SK-N-MC (cell line): Measurements from ENCODE around the gene PXT1.
"Not testable (repeated sequence)": the region's sequence is repeated elsewhere in the genome, so short reads cannot be mapped to it uniquely, and the experiment has no call there.

Source experiments
- DNase-seq: peaks from one replicate; pipeline ENCODE4 v3.0.0-alpha.2; 2011; ENCODE audit warnings: low read depth, low spot score
- H3K27ac ChIP-seq: fragments of 200-600 bp; sonication (generic); 2 replicates; pipeline ENCODE4 v1.5.1; 2016; ENCODE audit warnings: mixed run types
- H3K36me3 ChIP-seq: fragments of 200-600 bp; sonication (generic); 2 replicates; pipeline ENCODE4 v1.6.1; 2017; ENCODE audit warnings: antibody characterized with exemption, low read length, mixed read lengths; ENCODE audit not compliant: insufficient read depth
- H3K4me3 ChIP-seq: fragments of 200-600 bp; sonication (generic); 2 replicates; pipeline ENCODE4 v1.5.1; 2016
- H3K9ac ChIP-seq: fragments of 200-600 bp; sonication (generic); 2 replicates; pipeline ENCODE4 v1.8.0; 2017; ENCODE audit warnings: mixed run types, mixed read lengths; ENCODE audit not compliant: insufficient read length
- H3K9me3 ChIP-seq: fragments of 200-600 bp; sonication (generic); 2 replicates; pipeline ENCODE4 v1.6.1; 2017; ENCODE audit warnings: low read depth, mild to moderate bottlenecking, antibody characterized with exemption, low read length, moderate library complexity, mixed read lengths
- EZH2 ChIP-seq: fragments of 200-600 bp; sonication (generic); IDR thresholded peaks from one replicate; pipeline ENCODE4 v1.6.1; 2017; ENCODE audit warnings: antibody characterized with exemption
- FOXP2 ChIP-seq: optimal IDR thresholded peaks from 2 replicates; pipeline ENCODE3; 2011; ENCODE audit warnings: mild to moderate bottlenecking, moderate library complexity; ENCODE audit not compliant: insufficient read depth; ENCODE audit errors: extremely low read length, control extremely low read depth
- POLR2AphosphoS5 ChIP-seq: IDR thresholded peaks from 2 replicates; pipeline ENCODE4 v1.6.1; 2012; ENCODE audit warnings: mild to moderate bottlenecking, low read depth, low read length, borderline replicate concordance

PXT1 gene

GRCh38 chr6:36370638-36371037 is 72.0 kb downstream of the PXT1 start:
- no peak for TF ChIP-seq POLR2AphosphoS5
- no peak for TF ChIP-seq EZH2
- no peak for TF ChIP-seq FOXP2
- no peak overlapping the region for H3K27ac ChIP-seq
- no peaks in the 10 kb centered on the region for H3K36me3 ChIP-seq
- DNase-seq = no peak
- H3K4me3 ChIP-seq = no peak overlapping the region
- H3K9me3 ChIP-seq = no peaks in the 10 kb centered on the region
- no peak overlapping the region for H3K9ac ChIP-seq

GRCh38 chr6:36368921-36369865 is 73.5 kb downstream of the PXT1 start:
- no peak for DNase-seq

GRCh38 chr6:36368421-36368820 is 74.2 kb downstream of the PXT1 start:
- no peaks in the 10 kb centered on the region for H3K9me3 ChIP-seq
- H3K9ac ChIP-seq = no peak overlapping the region
- no peak overlapping the region for H3K4me3 ChIP-seq
- TF ChIP-seq EZH2 (no peak), POLR2AphosphoS5 (no peak), FOXP2 (no peak)
- no peak for DNase-seq
- H3K36me3 ChIP-seq = no peaks in the 10 kb centered on the region
- H3K27ac ChIP-seq = no peak overlapping the region

More at GRCh38 chr6:36368921-36369865, 73.5 kb downstream of the PXT1 start:
- H3K4me3 ChIP-seq = no peak overlapping the region
- no peak overlapping the region for H3K27ac ChIP-seq
- H3K9ac ChIP-seq = no peak overlapping the region
- no peaks in the 10 kb centered on the region for H3K36me3 ChIP-seq
- TF ChIP-seq FOXP2 (no peak), EZH2 (no peak), POLR2AphosphoS5 (no peak)
- no peaks in the 10 kb centered on the region for H3K9me3 ChIP-seq

- no peak for DNase-seq
These were observed 74.9 kb downstream of the PXT1 start for GRCh38 chr6:36367743-36368142.

GRCh38 chr6:36364669-36365479 is 77.8 kb downstream of the PXT1 start:
- Histone ChIP-seq H3K27ac (no peak overlapping the region), H3K9me3 (no peaks in the 10 kb centered on the region), H3K36me3 (no peaks in the 10 kb centered on the region), H3K4me3 (no peak overlapping the region), H3K9ac (no peak overlapping the region)
- no peak for DNase-seq
- no peak for TF ChIP-seq POLR2AphosphoS5
- TF ChIP-seq FOXP2 = no peak
- TF ChIP-seq EZH2 = no peak

More at GRCh38 chr6:36367743-36368142, 74.9 kb downstream of the PXT1 start:
- H3K9ac ChIP-seq = no peak overlapping the region
- no peaks in the 10 kb centered on the region for H3K36me3 ChIP-seq
- no peaks in the 10 kb centered on the region for H3K9me3 ChIP-seq
- H3K4me3 ChIP-seq = no peak overlapping the region
- no peak overlapping the region for H3K27ac ChIP-seq
- TF ChIP-seq POLR2AphosphoS5 = no peak
- no peak for TF ChIP-seq FOXP2
- no peak for TF ChIP-seq EZH2

- not testable (repeated sequence) for H3K36me3 ChIP-seq, DNase-seq, H3K9ac ChIP-seq, H3K4me3 ChIP-seq, H3K9me3 ChIP-seq, H3K27ac ChIP-seq
These were observed 78.5 kb downstream of the PXT1 start for GRCh38 chr6:36364061-36364635.

- DNase-seq, H3K27ac ChIP-seq, H3K36me3 ChIP-seq, H3K9ac ChIP-seq, H3K4me3 ChIP-seq, H3K9me3 ChIP-seq: not testable (repeated sequence)
These were observed 79.3 kb downstream of the PXT1 start for GRCh38 chr6:36363371-36363752.

- Histone ChIP-seq H3K9me3 (no peaks in the 10 kb centered on the region), H3K27ac (no peak overlapping the region), H3K36me3 (no peaks in the 10 kb centered on the region), H3K4me3 (no peak overlapping the region), H3K9ac (no peak overlapping the region)
- no peak for DNase-seq
- TF ChIP-seq FOXP2 (no peak), EZH2 (no peak), POLR2AphosphoS5 (no peak)
These were observed 79.9 kb downstream of the PXT1 start for GRCh38 chr6:36362551-36363370.
